ENCODE data around the gene EZH2.

DNA sequence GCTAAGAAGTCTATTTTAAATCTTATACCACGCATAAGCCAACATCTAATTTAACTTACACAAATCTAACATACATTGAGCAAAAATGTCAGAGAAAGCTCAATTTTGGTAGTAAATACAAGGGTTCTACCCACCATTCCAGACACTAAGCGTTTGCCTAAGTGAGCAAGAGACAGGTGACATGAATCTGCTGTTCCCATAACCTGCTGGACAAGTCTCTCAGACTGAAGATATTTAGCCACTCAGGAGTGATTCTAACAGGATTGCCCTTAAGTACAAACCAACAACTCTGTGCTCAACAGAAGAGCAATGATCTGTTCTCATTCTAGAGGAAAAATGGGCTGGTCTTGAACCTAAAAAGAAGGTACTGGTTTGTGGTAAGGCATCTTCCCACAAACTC, 18.8 kb downstream of the EZH2 start:
- no peak for TF ChIP-seq GATA3 (IDR thresholded peaks at IDR 0.05; ENCODE audit: low read depth, low read length)
- TF ChIP-seq GATA2 (IDR thresholded peaks at IDR 0.05; ENCODE audit: low read depth, low read length), result no peak

All from SH-SY5Y (cell line).